SHP77 treated with DMSO at 0.1 percent for 48 hours (cell line): Measurements from ENCODE around the gene DAO.
"Not testable (repeated sequence)": the region's sequence is repeated elsewhere in the genome, so short reads cannot be mapped to it uniquely, and the experiment has no call there.

Source experiments
- DNase-seq: peaks from one replicate; lab custom pipeline; 2025; lab: John Stamatoyannopoulos, UW

Gene DAO

DNA sequence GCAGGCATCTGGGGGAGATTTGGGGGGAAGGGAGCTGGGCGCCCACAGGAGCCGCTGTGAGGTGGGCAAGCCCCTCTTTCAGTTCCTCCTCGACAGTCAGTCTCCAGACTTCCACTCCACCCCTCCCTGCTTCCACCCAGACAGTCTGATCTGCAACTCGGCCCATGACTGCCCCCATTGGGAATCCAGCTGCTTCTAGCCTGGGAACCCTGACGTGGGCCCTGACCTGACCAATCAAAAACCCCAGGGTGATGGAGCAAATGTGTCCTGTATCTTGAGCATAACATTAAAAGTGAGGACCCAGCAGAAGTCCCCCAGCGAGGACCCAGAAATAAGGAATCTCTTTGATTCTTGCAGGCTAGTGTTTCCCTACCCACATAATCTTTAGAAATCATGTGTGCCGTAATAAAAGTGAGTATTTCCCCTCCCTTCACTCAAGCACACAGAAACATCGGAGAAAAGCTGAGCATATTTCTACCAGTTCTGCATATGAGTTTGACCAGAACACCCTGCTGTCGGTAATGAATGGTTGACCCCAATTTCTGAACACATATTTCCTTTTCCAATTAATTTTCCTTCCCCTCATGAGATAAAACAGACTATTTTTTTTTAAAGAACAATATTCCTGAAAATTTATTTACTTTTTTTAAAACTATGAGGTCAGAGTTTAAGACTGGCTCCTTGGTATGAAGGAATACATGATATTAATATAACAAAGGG lies 28.9 kb upstream of the DAO start:
- no peak for DNase-seq

DNA sequence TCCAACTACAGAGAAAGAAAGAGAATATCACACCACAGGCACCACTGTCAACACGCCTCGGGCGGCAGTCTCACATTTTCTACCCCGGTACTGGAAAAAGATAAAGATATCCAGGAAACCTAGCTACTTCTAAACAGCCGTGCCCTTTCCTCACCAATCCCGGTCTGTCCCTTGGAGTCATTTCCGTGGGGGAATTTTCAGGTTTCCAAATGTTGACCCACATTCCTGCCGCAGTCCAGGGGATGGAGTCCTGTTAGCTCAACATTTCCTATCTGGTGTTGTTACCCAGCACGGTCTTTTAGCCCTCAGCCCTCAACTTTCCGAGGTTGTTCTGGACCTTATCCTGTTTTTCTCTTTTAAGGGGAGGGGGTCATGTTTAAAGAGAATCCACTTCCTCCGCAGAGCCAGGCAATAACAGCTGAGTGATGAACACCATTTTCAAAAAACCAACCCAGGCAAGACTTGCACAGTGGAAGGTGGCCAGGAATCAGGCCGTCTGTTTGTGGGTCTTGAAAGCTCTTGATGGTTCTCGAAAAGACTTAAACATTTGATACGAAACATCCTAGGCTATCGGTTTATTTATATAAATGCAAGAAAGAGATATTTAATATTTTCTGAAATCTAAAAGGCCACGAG lies 27.1 kb upstream of the DAO start:
- no peak for DNase-seq

GRCh38 chr12:108853426-108853825 lies 26.5 kb upstream of the DAO start:
- no peak for DNase-seq

DNA sequence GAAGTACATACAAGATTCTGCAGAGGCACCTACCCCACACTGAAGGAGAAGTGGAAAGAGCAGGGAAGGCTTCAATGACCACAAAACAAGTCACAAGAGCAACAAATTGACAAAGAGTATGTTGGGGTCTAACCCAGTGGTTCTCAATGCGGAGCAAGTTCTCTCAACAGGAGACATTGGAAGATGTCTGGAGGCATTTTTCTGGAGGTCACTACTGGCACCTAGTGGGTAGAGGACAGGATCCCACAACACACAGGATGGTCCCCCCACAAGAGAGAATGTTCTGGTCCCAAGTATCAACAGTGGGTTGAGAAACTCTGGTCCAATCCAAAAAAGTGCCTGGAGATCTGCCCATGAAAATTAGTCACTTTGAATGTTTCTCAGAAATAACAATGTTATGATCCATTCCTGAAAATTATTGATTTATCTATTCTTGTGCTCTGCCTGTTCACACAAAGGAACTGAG lies 25.9 kb upstream of the DAO start:
- no peak for DNase-seq

DNA sequence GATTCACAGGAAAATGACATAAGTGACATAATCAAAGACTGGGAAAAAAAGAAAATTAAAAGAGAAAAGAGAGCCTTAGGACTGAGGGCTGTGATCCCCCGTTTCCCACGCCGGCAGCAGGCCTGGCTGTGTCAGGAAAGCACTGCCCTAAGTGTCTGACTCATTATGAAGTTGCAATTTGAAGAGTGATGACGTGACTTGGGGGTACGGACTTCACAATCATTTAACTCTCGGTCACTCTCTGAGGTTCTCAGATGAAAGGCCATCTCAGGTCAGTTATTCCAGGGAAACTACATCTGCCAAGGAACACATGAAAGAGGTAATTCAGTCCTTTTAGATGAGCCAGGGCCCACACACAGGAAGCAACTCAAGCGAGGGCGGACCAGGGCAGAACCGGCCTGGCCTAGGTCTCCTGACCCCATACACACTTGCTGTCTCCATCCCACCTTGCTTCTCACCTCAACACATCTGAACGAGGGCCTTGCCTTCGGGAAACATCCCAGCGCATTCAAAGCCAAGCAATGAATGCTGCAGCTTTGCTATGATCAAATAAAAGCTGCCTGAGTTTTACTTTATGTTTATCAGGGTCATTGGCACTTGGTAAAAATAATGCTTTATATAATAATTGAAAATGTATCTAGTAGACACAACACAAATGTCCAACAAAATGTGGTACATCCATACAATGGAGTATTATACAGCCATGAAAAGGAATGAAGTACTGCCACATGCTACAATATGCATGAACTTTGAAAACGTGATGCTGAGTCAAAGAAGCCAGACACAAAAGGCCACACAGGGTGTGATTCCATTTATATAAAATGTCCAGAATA lies 25.2 kb upstream of the DAO start:
- no peak for DNase-seq

DNA sequence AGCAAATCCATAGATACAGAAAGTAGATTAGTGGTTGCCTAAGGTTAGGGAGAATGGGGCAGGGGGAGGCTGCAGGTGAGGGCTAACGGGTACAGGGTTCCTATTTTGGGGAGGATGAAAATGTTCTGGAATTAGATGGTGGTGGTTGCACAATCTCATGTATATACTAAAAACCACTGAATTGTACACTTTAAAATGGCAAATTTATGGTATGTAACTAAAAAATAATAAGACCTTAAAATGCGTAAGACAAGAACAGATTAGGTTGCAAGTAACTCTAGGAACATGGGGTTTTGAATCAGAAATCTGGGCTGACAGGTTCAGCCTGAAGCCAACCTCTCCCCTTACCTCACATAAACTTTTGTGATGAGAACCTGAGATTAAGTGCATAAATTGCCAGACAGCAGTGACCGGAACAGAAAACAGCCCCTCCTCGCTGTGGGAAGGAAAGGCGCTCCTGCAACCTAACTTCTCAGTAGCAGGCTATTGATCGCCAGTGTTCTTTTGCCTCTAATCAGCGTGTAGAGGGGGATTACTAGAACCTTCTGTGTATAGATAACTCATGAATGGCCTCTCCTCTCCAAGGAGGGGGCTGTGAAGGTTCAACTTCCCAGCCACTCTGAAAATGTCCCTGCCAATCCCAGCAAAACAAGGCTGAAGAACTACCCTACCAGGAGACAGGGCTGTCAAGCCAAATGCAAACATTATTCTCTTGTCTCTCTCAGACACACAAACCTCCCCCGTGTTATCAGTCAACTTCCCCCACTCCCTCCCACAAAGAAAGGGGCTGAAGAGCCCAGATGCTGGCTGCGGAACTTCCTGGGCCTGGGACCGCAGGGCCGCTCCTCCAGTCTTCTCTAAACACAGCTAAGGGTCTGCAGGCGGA lies 24.4 kb upstream of the DAO start:
- no peak for DNase-seq

- DNase-seq: no peak
Observed at GRCh38 chr12:108856170-108856427, 23.8 kb upstream of the DAO start.

- no peak for DNase-seq
Observed at GRCh38 chr12:108856428-108857157, 23.3 kb upstream of the DAO start.

DNA sequence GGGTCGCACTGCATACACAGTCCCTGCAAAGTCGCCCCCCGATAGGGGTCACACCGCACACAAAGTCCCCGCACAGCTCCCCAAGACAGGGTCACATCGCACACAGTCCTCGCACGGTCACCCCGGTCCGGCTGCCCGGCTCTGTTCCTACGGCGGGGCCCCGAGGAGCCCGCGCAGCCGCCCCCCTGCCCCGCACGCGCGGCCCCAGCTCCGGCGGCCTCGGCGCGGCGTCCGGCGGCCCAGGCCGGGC lies 22.8 kb upstream of the DAO start:
- no peak for DNase-seq

DNA sequence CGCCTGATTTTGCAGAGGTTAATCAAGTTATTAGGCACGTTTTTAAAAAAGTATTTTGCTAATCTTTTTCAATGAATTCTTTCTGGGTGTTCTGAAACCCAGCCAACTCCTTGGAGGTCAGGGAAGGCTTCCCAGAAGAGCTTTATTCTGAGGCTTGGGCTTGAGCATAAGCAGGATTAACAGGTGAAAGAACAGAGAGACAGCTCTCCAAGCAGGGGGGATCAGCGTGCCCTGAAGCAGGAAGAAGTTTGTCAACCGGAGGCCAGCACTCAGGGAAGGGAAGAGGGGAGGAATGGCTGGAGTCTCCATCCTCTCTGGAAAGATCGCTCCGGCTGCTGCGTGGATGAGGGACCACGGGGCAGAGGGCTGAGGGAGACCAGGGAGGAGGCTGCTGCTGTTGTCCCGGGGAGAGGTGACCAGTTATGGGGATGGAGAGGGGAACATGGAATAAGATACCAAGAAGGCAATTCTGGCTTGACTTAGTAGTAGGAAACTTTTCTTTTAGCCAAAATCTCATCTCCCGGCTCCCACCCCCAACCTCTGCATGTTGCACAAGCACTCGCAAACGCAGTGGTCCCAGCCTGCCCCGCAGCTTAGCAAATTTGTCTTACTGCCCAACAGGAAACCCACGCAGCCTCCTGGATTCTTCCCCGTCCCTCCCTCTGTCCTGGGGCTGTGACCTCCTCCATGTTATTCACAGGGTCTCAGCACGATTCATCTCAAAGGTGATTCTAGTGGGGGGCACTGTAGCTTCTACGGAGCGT lies 21.4 kb upstream of the DAO start:
- no peak for DNase-seq

GRCh38 chr12:108859141-108859922 lies 20.6 kb upstream of the DAO start:
- not testable (repeated sequence) for DNase-seq

GRCh38 chr12:108859923-108860291 lies 20.0 kb upstream of the DAO start:
- DNase-seq: no peak

DNA sequence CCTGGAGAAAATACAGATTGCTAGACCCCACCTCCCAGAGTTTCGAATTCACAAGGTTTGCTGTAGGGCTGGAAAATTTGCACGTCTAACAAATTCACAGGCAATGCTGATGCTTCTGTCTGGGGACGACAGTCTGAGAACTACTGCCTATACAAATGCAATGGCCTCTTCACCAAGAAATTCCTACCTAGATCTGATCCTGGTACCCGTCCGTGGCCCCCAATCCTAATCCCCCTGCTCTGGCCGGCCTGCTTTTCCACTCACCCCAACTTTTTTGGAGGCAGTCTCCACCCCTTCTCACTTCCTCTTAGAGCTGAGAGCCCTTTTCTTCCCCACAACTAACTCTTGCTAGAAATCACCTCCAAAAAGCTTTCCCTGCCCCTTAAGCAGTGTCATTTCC lies 19.4 kb upstream of the DAO start:
- DNase-seq: no peak

DNA sequence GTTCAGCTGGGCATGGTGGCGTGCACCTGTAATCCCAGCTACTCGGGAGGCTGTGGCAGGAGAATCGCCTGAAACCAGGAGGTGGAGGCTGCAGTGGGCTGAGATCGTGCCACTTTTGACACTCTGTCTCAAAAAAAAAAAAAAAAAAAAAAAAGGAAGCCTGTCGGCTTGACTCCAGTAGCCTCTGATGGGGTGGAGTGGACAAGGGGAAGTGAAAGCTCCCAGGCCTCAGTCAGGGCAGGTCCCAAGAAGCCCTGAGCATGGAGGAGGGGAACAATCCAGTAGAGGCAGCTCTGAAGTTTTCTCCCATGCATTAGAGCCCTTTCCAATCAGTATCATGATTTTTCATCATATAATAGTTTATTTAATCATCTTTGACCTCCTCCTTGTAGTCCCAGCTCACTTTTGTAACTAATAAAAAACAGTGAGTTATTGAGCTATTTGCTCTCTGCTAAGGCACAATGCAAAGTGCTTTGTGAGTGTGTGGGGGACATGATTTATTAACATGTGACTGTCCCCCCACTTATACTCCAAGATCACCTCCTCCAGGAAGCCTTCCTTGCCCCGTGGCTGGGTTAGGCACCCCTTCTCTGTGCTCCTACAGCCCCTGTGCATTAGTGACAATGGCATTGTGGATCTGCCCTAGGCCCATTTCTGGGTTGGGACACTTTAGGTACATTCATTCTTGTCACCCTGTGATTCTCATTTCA lies 17.9 kb upstream of the DAO start:
- no peak for DNase-seq

- DNase-seq: no peak
Observed at GRCh38 chr12:108862588-108862959, 17.3 kb upstream of the DAO start.

DNA sequence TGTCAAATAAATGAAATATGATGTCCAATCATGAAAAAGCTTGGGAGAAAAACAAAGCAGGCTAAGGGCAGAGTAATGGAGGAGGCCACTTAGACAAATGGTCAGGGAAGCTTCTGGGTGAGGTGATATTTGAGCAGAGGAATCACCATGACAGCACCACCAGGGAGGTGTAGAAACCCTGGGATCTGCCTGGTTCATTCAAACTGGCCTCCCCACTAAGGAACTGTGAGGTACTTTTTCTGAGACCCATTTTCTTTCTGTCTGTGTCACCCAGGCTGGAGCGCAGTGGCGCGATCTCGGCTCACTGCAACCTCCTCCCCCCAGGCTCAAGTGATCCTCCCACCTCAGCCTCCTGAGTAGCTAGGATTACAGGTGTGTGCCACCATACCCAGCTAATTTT lies 14.7 kb upstream of the DAO start:
- DNase-seq: no peak

DNA sequence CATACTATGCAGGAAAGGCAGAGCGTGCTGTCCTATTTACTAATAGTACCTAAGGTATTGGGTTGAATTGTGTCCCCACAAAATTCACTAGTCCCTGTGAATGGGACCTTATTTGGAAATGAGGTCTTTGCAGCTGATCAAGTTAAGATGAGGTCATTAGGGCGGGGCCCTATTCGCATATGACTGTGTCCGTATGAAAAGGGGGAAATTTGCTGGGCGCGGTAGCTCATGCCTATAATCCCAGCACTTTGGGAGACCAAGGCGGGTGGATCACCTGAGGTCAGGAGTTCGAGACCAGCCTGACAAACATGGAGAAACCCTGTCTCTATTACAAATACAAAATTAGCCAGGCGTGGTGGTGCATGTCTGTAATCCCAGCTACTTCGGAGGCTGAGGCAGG lies 13.8 kb upstream of the DAO start:
- not testable (repeated sequence) for DNase-seq

DNA sequence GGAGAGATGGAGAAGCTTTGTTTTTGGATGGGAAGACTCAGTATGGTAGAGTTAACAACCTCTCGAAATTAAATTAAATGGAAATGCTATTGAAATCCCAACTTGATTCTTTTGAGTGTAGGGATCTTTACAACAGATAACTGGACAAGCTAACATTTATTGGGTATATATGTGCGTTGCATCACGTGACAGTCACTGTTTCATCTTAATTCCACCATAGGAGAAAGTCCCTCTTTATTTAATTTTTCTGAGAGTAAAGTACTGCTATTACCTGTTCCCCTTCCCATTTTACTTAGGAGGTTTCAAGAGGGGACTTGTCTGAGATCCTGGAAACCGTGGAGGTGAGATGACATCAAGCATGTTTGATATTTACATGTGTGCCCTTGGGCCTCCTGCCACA lies 11.1 kb upstream of the DAO start:
- no peak for DNase-seq

GRCh38 chr12:108875280-108875679 lies 4.6 kb upstream of the DAO start:
- DNase-seq: no peak
